Colonic mucosa (tissue), 4 donors: ENCODE measurements around the gene MACROD2. TPM values are rescaled to one million over a fixed set of nuclear protein-coding genes. Genes with fewer than 3 reads are reported as not detected.
"Not testable (repeated sequence)": the region's sequence is repeated elsewhere in the genome, so short reads cannot be mapped to it uniquely, and the experiment has no call there.

ENCODE experiments used
- DNase-seq: peaks from one replicate; pipeline ENCODE4 v3.0.0-alpha.2; 2020
- H3K27ac ChIP-seq: fragments of 200-600 bp; one replicate; pipeline ENCODE4 v1.8.0; 2021
- H3K27me3 ChIP-seq: fragments of 200-600 bp; one replicate; pipeline ENCODE4 v1.8.0; 2021
- H3K36me3 ChIP-seq: fragments of 200-600 bp; one replicate; pipeline ENCODE4 v1.8.0; 2021
- H3K4me1 ChIP-seq: fragments of 200-600 bp; one replicate; pipeline ENCODE4 v1.8.0; 2021; ENCODE audit warnings: mild to moderate bottlenecking
- H3K4me3 ChIP-seq: fragments of 200-600 bp; one replicate; pipeline ENCODE4 v1.8.0; 2021
- H3K9ac ChIP-seq, 2 donors: one replicate each; pipeline ENCODE4 v1.7.0; 2013; ENCODE audit warnings: control low read depth in 2 of 2, low read depth in 2 of 2, low read length in 2 of 2
- H3K9me3 ChIP-seq: fragments of 200-600 bp; one replicate; pipeline ENCODE4 v1.8.0; 2021
- CTCF ChIP-seq: fragments of 200-600 bp; IDR thresholded peaks from one replicate; pipeline ENCODE4 v1.8.0; 2022; ENCODE audit warnings: antibody characterized with exemption, mild to moderate bottlenecking
- intact Hi-C: fragments of 100-400 bp; cut with DNase I; formaldehyde crosslinking; loops from one replicate; pipeline ENCODE4 v1.14.1; 2022
- total RNA-seq, 2 donors: library from RNA; stranded (reverse); fragmentation: NEBNext Ultra II Directional in 1 of 2; extraction: Animal tissue kit (Norgen Biotek cat#: 25700) in 1 of 2; gene quantifications; one replicate each; pipeline ENCODE4 v1.2.1, GENCODE V29; 2021
- donor health status: healthy.
- donor health status: DM: no; HTN: no; CAD: no.
- donor health status: DM: no; HTN: no; CAD: no.

Gene MACROD2
- total RNA-seq, 2 donors from 2014 or later, result 3.2 to 3.3 TPM

DNA sequence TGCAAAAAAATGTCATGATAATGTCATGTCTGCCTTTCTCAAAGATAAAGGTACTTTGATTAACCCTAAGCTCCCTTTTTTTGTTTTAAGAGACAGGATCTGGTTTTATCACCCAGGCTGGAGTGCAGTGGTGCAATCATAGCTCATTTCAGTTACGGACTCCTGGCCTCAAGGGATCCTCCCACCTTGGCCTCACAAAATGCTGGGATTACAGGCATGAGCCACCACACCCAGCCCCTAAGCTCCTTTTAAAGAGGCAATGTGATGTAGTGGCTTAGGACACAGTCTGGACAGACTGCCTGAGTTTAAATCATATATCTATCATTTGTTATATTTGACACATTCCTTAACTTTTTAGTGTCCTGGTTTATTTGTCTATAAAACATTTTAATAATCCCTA lies 265.1 kb downstream of the MACROD2 start:
- TF ChIP-seq CTCF, result no peak
- no peaks in the 10 kb centered on the region for H3K27me3 ChIP-seq
- no peak overlapping the region for H3K9ac ChIP-seq
- intact Hi-C loops, result no loop called here
- DNase-seq, result no peak
- no peaks in the 10 kb centered on the region for H3K4me1 ChIP-seq
- H3K4me3 ChIP-seq, result no peak overlapping the region
- H3K9me3 ChIP-seq, result no peaks in the 10 kb centered on the region
- H3K27ac ChIP-seq, result no peak overlapping the region
- no peaks in the 10 kb centered on the region for H3K36me3 ChIP-seq

GRCh38 chr20:14264869-14265268 lies 269.6 kb downstream of the MACROD2 start:
- Histone ChIP-seq H3K4me3 (no peak overlapping the region), H3K36me3 (no peaks in the 10 kb centered on the region), H3K9ac (no peak overlapping the region), H3K9me3 (no peaks in the 10 kb centered on the region), H3K4me1 (no peaks in the 10 kb centered on the region), H3K27ac (no peak overlapping the region), H3K27me3 (no peaks in the 10 kb centered on the region)
- intact Hi-C loops, result loop anchor here (2.0 kb wide), 1 partner anchor 74 kb away; no protein-coding TSS in a partner anchor
- TF ChIP-seq CTCF, result peak; percentile 25
- DNase-seq, result no peak

DNA sequence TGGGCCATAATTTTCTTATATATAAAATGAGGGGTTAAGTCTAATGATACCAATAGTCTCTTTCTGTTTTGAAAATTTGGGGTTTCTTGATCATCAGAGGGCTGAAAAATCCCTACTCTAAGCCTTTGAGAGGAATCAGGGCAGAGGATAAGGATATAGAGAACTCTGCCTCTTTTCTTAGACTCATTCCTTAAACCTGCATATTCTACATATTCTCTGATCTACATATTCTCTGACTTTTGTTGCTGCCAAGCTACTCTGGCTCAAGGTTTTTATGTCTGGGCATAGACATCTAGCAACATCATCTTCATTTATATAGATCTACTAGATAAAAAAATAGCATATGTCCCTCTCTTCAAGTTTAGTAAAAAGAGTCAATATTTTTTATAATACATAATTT lies 270.9 kb downstream of the MACROD2 start:
- DNase-seq, result no peak
- no peak for TF ChIP-seq CTCF
- Histone ChIP-seq H3K27me3 (no peaks in the 10 kb centered on the region), H3K9me3 (no peaks in the 10 kb centered on the region), H3K9ac (no peak overlapping the region), H3K4me3 (no peak overlapping the region), H3K27ac (no peak overlapping the region), H3K4me1 (no peaks in the 10 kb centered on the region), H3K36me3 (no peaks in the 10 kb centered on the region)
- intact Hi-C loops, result no loop called here

DNA sequence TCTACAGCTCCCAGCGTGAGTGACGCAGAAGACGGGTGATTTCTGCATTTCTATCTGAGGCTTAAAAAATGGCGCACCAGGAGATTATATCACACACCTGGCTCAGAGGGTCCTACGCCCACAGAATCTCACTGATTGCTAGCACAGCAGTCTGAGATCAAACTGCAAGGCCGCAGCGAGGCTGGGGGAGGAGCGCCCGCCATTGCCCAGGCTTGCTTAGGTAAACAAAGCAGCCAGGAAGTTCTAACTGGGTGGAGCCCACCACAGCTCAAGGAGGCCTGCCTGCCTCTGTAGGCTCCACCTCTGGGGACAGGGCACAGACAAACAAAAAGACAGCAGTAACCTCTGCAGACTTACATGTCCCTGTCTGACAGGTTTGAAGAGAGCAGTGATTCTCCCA lies 275.4 kb downstream of the MACROD2 start:
- H3K4me3 ChIP-seq, H3K9ac ChIP-seq, H3K27ac ChIP-seq, H3K36me3 ChIP-seq, intact Hi-C loops, H3K27me3 ChIP-seq, H3K9me3 ChIP-seq, H3K4me1 ChIP-seq, DNase-seq: not testable (repeated sequence)

DNA sequence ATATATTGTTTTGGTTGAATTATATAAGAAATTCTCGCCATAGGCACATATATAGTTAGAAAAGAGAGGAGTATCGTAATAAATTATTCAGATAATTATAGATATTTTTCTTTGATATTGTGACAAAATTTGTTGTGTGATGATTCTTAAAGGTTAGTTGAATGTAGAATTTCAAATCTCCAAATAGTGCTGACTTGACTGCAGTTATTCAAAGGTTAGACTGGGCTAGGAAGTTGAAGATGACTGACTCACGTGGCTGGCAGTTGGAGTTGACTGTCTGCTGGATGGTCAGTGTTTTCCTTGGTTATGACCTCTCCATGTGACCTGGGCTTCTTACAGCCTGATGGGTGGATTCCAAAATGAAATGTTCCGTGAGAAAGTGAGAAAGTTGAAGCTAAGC lies 286.8 kb downstream of the MACROD2 start:
- TF ChIP-seq CTCF, result no peak
- H3K9me3 ChIP-seq, result no peaks in the 10 kb centered on the region

DNA sequence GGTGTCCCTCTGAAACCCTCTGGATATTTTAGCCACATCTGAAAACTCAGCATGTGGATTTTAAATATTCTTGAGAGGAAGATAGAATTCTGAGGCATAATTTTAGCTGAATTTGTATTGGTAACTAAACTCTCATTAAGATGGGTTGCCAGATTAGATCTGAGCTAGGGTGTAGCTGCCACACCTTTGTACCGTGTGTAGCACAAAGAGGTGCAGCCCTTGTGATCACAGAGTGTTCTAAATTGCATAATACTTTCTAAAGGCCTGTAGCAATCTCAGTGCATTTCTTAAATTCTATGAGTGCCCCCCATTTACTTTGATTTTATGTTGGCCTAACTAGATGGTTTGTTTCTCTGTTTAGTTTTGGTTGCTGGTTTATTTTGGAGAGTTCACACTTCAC lies 289.1 kb downstream of the MACROD2 start:
- Histone ChIP-seq H3K4me3 (no peak overlapping the region), H3K4me1 (no peaks in the 10 kb centered on the region), H3K27ac (no peak overlapping the region), H3K36me3 (no peaks in the 10 kb centered on the region), H3K27me3 (no peaks in the 10 kb centered on the region), H3K9ac (no peak overlapping the region), H3K9me3 (no peaks in the 10 kb centered on the region)
- intact Hi-C loops, result no loop called here
- no peak for DNase-seq
- TF ChIP-seq CTCF, result no peak

More for the DNA sequence above, 286.8 kb downstream of the MACROD2 start:
- Histone ChIP-seq H3K27ac (no peak overlapping the region), H3K4me1 (no peaks in the 10 kb centered on the region), H3K27me3 (no peaks in the 10 kb centered on the region), H3K4me3 (no peak overlapping the region), H3K36me3 (no peaks in the 10 kb centered on the region), H3K9ac (no peak overlapping the region)
- DNase-seq, result no peak
- intact Hi-C loops, result no loop called here
